GM13977 (cell line): ENCODE results near the gene CNNM2.

Experiments used
- DNase-seq: peaks from one replicate; pipeline ENCODE4 v3.0.0; 2012; ENCODE audit warnings: low spot score
- in situ Hi-C: fragments of 300-500 bp; cut with MboI; formaldehyde crosslinking; loops from one replicate; pipeline ENCODE4 v1.12.0; 2022; ENCODE audit warnings: low sequenced_read_pairs, low pct_unique_long_range_greater_than_20kb, mixed read lengths, inconsistent platforms; ENCODE audit not compliant: unreplicated experiment
- TF ChIP-seq, protein P1 (sequence below): IDR thresholded peaks from 2 replicates; pipeline ENCODE4 v1.5.1; 2012; ENCODE audit warnings: mild to moderate bottlenecking, control low read depth; ENCODE audit not compliant: insufficient read depth; ENCODE audit errors: extremely low read depth, missing control alignments

Gene CNNM2

GRCh38 chr10:103041391-103041790 is 123.3 kb downstream of the CNNM2 start:
- in situ Hi-C loops, result no loop called here
- no peak for DNase-seq
- TF ChIP-seq, protein P1, sequence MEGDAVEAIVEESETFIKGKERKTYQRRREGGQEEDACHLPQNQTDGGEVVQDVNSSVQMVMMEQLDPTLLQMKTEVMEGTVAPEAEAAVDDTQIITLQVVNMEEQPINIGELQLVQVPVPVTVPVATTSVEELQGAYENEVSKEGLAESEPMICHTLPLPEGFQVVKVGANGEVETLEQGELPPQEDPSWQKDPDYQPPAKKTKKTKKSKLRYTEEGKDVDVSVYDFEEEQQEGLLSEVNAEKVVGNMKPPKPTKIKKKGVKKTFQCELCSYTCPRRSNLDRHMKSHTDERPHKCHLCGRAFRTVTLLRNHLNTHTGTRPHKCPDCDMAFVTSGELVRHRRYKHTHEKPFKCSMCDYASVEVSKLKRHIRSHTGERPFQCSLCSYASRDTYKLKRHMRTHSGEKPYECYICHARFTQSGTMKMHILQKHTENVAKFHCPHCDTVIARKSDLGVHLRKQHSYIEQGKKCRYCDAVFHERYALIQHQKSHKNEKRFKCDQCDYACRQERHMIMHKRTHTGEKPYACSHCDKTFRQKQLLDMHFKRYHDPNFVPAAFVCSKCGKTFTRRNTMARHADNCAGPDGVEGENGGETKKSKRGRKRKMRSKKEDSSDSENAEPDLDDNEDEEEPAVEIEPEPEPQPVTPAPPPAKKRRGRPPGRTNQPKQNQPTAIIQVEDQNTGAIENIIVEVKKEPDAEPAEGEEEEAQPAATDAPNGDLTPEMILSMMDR, result no peak

- no peak for DNase-seq
- TF ChIP-seq, protein P1, result no peak
- in situ Hi-C loops, result no loop called here
Measured at GRCh38 chr10:103042129-103042528, 124.0 kb downstream of the CNNM2 start.

DNA sequence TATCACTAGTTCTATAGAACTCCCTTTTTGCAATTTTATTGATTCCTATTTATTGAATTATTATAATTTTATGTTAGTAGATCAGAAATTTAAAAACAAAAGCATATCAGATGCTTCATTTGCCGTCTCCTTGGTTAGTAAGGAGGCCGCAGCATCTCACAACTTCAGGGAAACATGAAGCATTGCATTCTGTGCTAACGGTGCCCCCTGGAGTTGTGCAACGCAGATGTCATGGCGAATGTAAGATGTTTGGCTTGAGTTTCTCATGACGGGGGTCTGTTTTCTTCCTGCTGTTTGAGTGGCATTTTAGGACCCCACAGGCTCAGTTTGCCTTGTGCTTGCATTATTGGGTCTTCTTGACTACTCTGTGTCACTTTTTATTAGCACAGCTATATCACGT is 124.8 kb downstream of the CNNM2 start:
- in situ Hi-C loops, result no loop called here
- TF ChIP-seq, protein P1, result no peak
- no peak for DNase-seq

DNA sequence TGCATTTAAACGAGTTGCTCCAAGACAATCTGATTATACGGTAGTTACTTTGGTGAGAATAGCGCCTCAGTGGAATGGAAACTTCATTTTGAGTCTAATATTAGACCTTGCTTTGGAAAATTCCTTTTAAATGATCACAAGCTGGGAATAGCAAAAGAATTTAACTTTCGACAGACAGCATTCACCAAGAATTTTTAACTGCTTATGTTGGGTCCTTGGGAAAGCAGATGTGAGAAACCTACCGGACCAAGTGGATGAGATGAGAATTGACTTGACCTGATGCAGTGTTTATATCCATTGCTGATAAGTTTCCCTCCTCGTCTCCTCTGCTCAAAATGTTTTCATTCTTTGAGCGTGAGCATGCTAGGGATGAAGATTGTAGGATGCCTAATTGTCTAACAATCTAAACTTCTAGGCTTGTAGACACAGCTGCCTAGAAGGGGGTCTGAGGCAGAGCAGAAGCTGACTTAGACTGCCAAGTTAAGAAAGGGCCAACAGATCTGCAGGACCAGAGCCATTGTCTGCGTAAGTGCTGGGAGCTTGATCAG is 126.9 kb downstream of the CNNM2 start:
- in situ Hi-C loops, result no loop called here
- DNase-seq, result no peak

GRCh38 chr10:103045961-103046360 is 127.9 kb downstream of the CNNM2 start:
- DNase-seq, result no peak
- TF ChIP-seq, protein P1, result no peak
- in situ Hi-C loops, result no loop called here

More for the DNA sequence above, 126.9 kb downstream of the CNNM2 start:
- TF ChIP-seq, protein P1, result no peak

GRCh38 chr10:103047381-103047780 is 129.3 kb downstream of the CNNM2 start:
- TF ChIP-seq, protein P1, result no peak
- DNase-seq, result no peak
- in situ Hi-C loops, result no loop called here
